IMR-90 (cell line): Measurements from ENCODE around the gene RBMS3. TPM values are rescaled to one million over a fixed set of nuclear protein-coding genes. Genes with fewer than 3 reads are reported as not detected.
A peak's percentile ranks its signal among the peaks of the same experiment; 100 is the strongest.

Experiments
- ATAC-seq: fragments of 200-7000 bp; cut with Tn5 transposase; 2 replicates; pipeline ENCODE4 v1.9.1; 2020; ENCODE audit warnings: low read depth, mild to moderate bottlenecking, moderate library complexity
- BruUV-seq: library from RNA; stranded (reverse); fragments of 400-500 nt; replicated peaks from 2 replicates; lab custom pipeline; 2021; lab: Mats Ljungman, UMichigan
- CTCF ChIA-PET: fragments of 300-600 bp; formaldehyde crosslinking; extraction: SDS; loops from one replicate; lab custom pipeline; 2021; ENCODE audit warnings: antibody characterized with exemption; lab: Yijun Ruan, JAX
- POLR2A ChIA-PET: fragments of 300-600 bp; sonication (Branson Sonifier 250); formaldehyde crosslinking; loops from one replicate; lab custom pipeline; 2022; ENCODE audit warnings: antibody characterized with exemption; ENCODE audit not compliant: unreplicated experiment; lab: Charles Lee
- DNase-seq: peaks from one replicate; pipeline ENCODE4 v3.0.0; 2013
- H2AFZ ChIP-seq: replicated peaks from 2 replicates; pipeline ENCODE3; 2013; ENCODE audit warnings: low read length, mild to moderate bottlenecking; ENCODE audit not compliant: poor library complexity
- H2AK5ac ChIP-seq: 2 replicates; pipeline ENCODE4 v1.6.1; 2013; ENCODE audit warnings: low read depth, low read length, inconsistent platforms
- H2AK9ac ChIP-seq: replicated peaks from 2 replicates; pipeline ENCODE3; 2013; ENCODE audit warnings: mild to moderate bottlenecking, low read depth, low read length, moderate library complexity; ENCODE audit not compliant: poor library complexity
- H2BK120ac ChIP-seq: 2 replicates; pipeline ENCODE4 v1.6.1; 2013; ENCODE audit warnings: low read depth, low read length, inconsistent platforms
- H2BK15ac ChIP-seq: 3 replicates; pipeline ENCODE4 v1.6.1; 2013; ENCODE audit warnings: low read depth, low read length, inconsistent platforms
- H2BK20ac ChIP-seq: 2 replicates; pipeline ENCODE4 v1.6.1; 2013; ENCODE audit warnings: low read depth, mild to moderate bottlenecking, inconsistent platforms, low read length, moderate library complexity
- H2BK5ac ChIP-seq: 2 replicates; pipeline ENCODE4 v1.6.1; 2013; ENCODE audit warnings: mild to moderate bottlenecking, low read depth, low read length, inconsistent platforms; ENCODE audit not compliant: poor library complexity, severe bottlenecking
- H3K14ac ChIP-seq: replicated peaks from 2 replicates; pipeline ENCODE4 v1.6.1; 2013; ENCODE audit warnings: low read depth, low read length, inconsistent platforms
- H3K18ac ChIP-seq: 2 replicates; pipeline ENCODE4 v1.6.1; 2013; ENCODE audit warnings: low read depth, low read length, control low read depth
- H3K23ac ChIP-seq: 2 replicates; pipeline ENCODE4 v1.6.1; 2013; ENCODE audit warnings: low read depth, low read length, inconsistent platforms
- H3K27ac ChIP-seq: 2 replicates; pipeline ENCODE4 v1.5.1; 2013; ENCODE audit warnings: mild to moderate bottlenecking, control low read depth, low read length; ENCODE audit not compliant: insufficient read depth
- H3K27me3 ChIP-seq: 2 replicates; pipeline ENCODE4 v1.6.1; 2013; ENCODE audit warnings: low read length; ENCODE audit not compliant: control insufficient read depth, insufficient read depth
- H3K36me3 ChIP-seq: 2 replicates; pipeline ENCODE4 v1.6.1; 2013; ENCODE audit warnings: low read length, mixed read lengths; ENCODE audit not compliant: control insufficient read depth, insufficient read depth
- H3K4ac ChIP-seq: 2 replicates; pipeline ENCODE4 v1.6.1; 2013; ENCODE audit warnings: low read depth, low read length, inconsistent platforms
- H3K4me1 ChIP-seq: 2 replicates; pipeline ENCODE4 v1.6.1; 2013; ENCODE audit warnings: low read length, mixed read lengths; ENCODE audit not compliant: control insufficient read depth, insufficient read depth
- H3K4me2 ChIP-seq: 2 replicates; pipeline ENCODE4 v1.6.1; 2013; ENCODE audit warnings: low read depth, mild to moderate bottlenecking, control low read depth, low read length, moderate library complexity
- H3K4me3 ChIP-seq: 2 replicates; pipeline ENCODE4 v1.5.1; 2013; ENCODE audit warnings: low read depth, mild to moderate bottlenecking, control low read depth, low read length, moderate library complexity; ENCODE audit not compliant: insufficient read depth
- H3K56ac ChIP-seq: 2 replicates; pipeline ENCODE4 v1.6.1; 2013; ENCODE audit warnings: low read length, inconsistent platforms; ENCODE audit not compliant: insufficient read depth; ENCODE audit errors: extremely low read depth
- H3K79me1 ChIP-seq, 2 experiments: 2 replicates each; pipeline ENCODE4 v1.6.1; 2013; ENCODE audit warnings: low read length in 2 of 2, inconsistent platforms in 1 of 2, low read depth in 1 of 2
- H3K9ac ChIP-seq: 2 replicates; pipeline ENCODE4 v1.6.1; 2013; ENCODE audit warnings: low read depth, low read length, control low read depth
- H3K9me1 ChIP-seq: 2 replicates; pipeline ENCODE4 v1.6.1; 2013; ENCODE audit warnings: low read length, inconsistent platforms; ENCODE audit not compliant: insufficient read depth
- H3K9me3 ChIP-seq: 2 replicates; pipeline ENCODE4 v1.6.1; 2013; ENCODE audit warnings: low read length; ENCODE audit not compliant: control insufficient read depth, insufficient read depth
- H4K20me1 ChIP-seq: 2 replicates; pipeline ENCODE4 v1.6.1; 2013; ENCODE audit warnings: low read length, inconsistent platforms; ENCODE audit not compliant: insufficient read depth
- H4K5ac ChIP-seq: 2 replicates; pipeline ENCODE4 v1.6.1; 2013; ENCODE audit warnings: mild to moderate bottlenecking, low read depth, low read length, control low read depth
- H4K8ac ChIP-seq, 2 experiments: 2 replicates each; pipeline ENCODE4 v1.6.1; 2013; ENCODE audit warnings: low read depth in 2 of 2, low read length in 2 of 2, control low read depth in 1 of 2, inconsistent platforms in 1 of 2
- H4K91ac ChIP-seq: 2 replicates; pipeline ENCODE4 v1.6.1; 2013; ENCODE audit warnings: low read depth, low read length, inconsistent platforms; ENCODE audit not compliant: insufficient read depth
- MAZ ChIP-seq: IDR thresholded peaks from 2 replicates; pipeline ENCODE4 v1.6.1; 2012; ENCODE audit warnings: low read depth, mild to moderate bottlenecking, low read length, improper control_type of control experiment, moderate library complexity, borderline replicate concordance
- WGBS, 2 experiments: methylation state at CpG; one replicate each; pipeline versions ENCODE4 v1.1.5 to v1.1.7; 2013; ENCODE audit warnings: missing lambda C conversion rate in 2 of 2; ENCODE audit not compliant: insufficient read length in 1 of 2; ENCODE audit errors: extremely low coverage in 2 of 2; 5-methylcytosine and 5-hydroxymethylcytosine counted together
- dilution Hi-C: fragments of 300-500 bp; cut with HindIII; formaldehyde crosslinking; loops from one replicate; pipeline ENCODE4 v1.14.3; 2018; ENCODE audit warnings: low sequenced_read_pairs; ENCODE audit not compliant: unreplicated experiment
- in situ Hi-C: fragments of 300-500 bp; cut with MboI; formaldehyde crosslinking; loops from 3 replicates; pipeline ENCODE4 v1.14.3; 2019; ENCODE audit warnings: low sequenced_read_pairs, inconsistent platforms, mixed read lengths
- intact Hi-C: fragments of 100-400 bp; cut with micrococcal nuclease; formaldehyde crosslinking; loops from 2 replicates; pipeline ENCODE4 v1.10.0; 2022
- polyA plus RNA-seq, 3 experiments: library from polyadenylated mRNA; depleted of rRNA; stranded (reverse); fragments of >200 nt; gene quantifications; 2 replicates each; pipeline ENCODE4 v1.2.3, GENCODE V29; 2012; ENCODE audit warnings: low replicate concordance in 1 of 3
- total RNA-seq: library from RNA; depleted of rRNA; stranded (reverse); fragments of >200 nt; gene quantifications from 2 replicates; pipeline ENCODE4 v1.2.3, GENCODE V29; 2012

Gene RBMS3
- total and polyA plus RNA-seq, 2 of the 4 experiments (the other 2 are of a cell fraction): 15.2 to 127 TPM

DNA sequence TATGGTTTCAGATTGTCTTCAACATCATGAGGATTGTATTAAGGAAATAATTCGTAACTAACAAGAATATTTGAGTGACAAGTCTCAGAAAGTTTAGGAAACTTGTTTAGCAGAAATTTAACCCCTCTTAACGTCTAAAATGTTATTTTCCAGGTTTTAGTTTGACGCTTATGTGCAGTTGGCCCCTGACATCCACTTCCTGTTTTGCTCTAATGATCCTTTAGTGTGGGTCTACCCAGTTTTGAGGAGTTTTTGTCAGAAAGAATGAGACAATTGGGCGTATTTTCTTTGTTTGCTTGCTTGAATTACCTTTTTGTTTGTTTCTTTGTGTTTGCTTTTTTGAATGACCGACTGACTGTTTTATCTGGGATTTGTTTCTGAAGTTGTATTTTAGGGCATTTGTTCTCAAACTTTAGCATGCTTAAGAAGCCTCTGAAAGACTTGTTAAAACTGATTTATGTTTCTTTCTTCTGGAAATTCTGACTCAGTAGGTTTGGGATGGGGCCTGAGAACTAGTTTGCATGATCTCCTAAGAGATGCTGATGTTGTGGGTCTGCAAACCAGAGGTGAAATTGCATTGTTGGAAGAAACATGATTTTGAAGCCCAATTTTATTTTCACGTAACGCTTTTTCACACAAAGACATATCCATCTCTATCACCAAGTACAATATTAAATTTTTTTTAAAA, 20.6 kb downstream of the RBMS3 start:
- H3K9me1 ChIP-seq: no peaks in the 10 kb centered on the region
- ATAC-seq: no peak
- no peak overlapping the region for H3K4me2 ChIP-seq
- no peak overlapping the region for H2AFZ ChIP-seq
- no peaks in the 10 kb centered on the region for H3K9me3 ChIP-seq
- no peak for TF ChIP-seq MAZ
- H2AK9ac ChIP-seq: no peak overlapping the region
- H2BK20ac ChIP-seq: no peak overlapping the region
- H3K9ac ChIP-seq: no peak overlapping the region
- no peak overlapping the region for H2BK120ac ChIP-seq
- H3K4me3 ChIP-seq: no peak overlapping the region
- H2BK15ac ChIP-seq: no peak overlapping the region
- in situ Hi-C loops: no loop called here
- no peak overlapping the region for H3K18ac ChIP-seq
- ChIA-PET POLR2A (no interaction called here), CTCF (interaction anchor here (0.7 kb wide), 1 partner anchor 254 kb away, joined by 3 read pairs; no protein-coding TSS in a partner anchor)
- H4K91ac ChIP-seq: no peak overlapping the region
- H3K36me3 ChIP-seq: peaks cover 4% of the 10 kb centered on the region
- H3K4me1 ChIP-seq: no peaks in the 10 kb centered on the region
- dilution Hi-C loops: no loop called here
- H3K4ac ChIP-seq: no peak overlapping the region
- H3K79me1 ChIP-seq: peaks cover 37 to 53% of the 10 kb centered on the region in 2 experiments
- no peaks in the 10 kb centered on the region for H3K27me3 ChIP-seq
- no peak overlapping the region; the same call in 1 of the 2 replicates for H4K5ac ChIP-seq
- H3K27ac ChIP-seq: no peak overlapping the region
- peak; percentile 17 for DNase-seq
- no peak overlapping the region for H4K8ac ChIP-seq
- no peak overlapping the region for H2AK5ac ChIP-seq
- H3K14ac ChIP-seq: no peak overlapping the region
- H2BK5ac ChIP-seq: no peak overlapping the region
- H4K20me1 ChIP-seq: peaks cover under 1% of the 10 kb centered on the region
- H3K56ac ChIP-seq: no peak overlapping the region
- 70 to 100% methylated on average over 2 of the region's 7 CpGs for WGBS, 2 experiments
- H3K23ac ChIP-seq: no peak overlapping the region
- intact Hi-C loops: no loop called here
- BruUV-seq: no TSS peak
